HG02610 (cell line): Measurements from ENCODE around the gene NACC1.

Experiments used
- ATAC-seq: cut with Tn5 transposase; IDR thresholded peaks from one replicate; pipeline ENCODE4 v1.9.1; 2021; ENCODE audit warnings: mild to moderate bottlenecking, moderate library complexity; ENCODE audit not compliant: unreplicated experiment

NACC1 gene

DNA sequence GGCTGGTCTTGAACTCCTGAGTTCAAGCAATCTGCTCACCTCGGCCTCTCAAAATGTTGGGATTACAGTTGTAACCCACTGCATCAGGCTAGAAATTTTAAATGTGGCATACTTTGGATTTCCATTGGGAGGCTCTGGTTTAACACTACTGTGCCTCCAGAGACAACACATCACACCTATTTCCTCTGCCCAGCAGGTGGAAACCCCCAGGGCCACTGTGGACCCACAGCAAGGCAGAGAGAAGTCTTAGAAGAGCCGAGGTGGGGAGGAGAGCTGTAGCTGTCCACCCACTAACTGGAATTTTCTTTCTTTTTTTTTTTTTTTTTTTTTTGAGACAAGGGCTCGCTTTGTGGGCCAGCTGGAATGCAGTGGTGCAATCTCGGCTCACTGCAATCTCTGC lies 71.5 kb downstream of the NACC1 start:
- no peak for ATAC-seq
